Kidney epithelial cell (primary cell): ENCODE measurements around the gene R3HCC1L. TPM values are rescaled to one million over a fixed set of nuclear protein-coding genes. Genes with fewer than 3 reads are reported as not detected.

ENCODE experiments used
- DNase-seq: peaks from one replicate; pipeline ENCODE4 v3.0.0-alpha.2; 2010; ENCODE audit warnings: low read depth
- H3K27me3 ChIP-seq: 2 replicates; pipeline ENCODE4 v1.6.0; 2011; ENCODE audit warnings: low read length; ENCODE audit not compliant: control insufficient read depth, insufficient read depth
- H3K36me3 ChIP-seq: 2 replicates; pipeline ENCODE4 v1.5.1; 2011; ENCODE audit warnings: low read length; ENCODE audit not compliant: control insufficient read depth, insufficient read depth
- H3K4me3 ChIP-seq: 2 replicates; pipeline ENCODE4 v1.5.1; 2011; ENCODE audit warnings: low read depth, mild to moderate bottlenecking, control low read depth, low read length
- total RNA-seq: library from RNA; depleted of rRNA; stranded (reverse); fragments of >200 nt; gene quantifications from 2 replicates; pipeline ENCODE4 v1.2.3, GENCODE V29; 2015
- TF ChIP-seq, protein P1 (sequence below): IDR thresholded peaks from 2 replicates; pipeline ENCODE4 v1.5.1; 2011; ENCODE audit warnings: mild to moderate bottlenecking, moderate library complexity, low read length, control low read depth, inconsistent platforms; ENCODE audit not compliant: insufficient read depth, poor library complexity, severe bottlenecking

Gene R3HCC1L
- total RNA-seq, 1 donor from 2014 or later, result 10.7 TPM

DNA sequence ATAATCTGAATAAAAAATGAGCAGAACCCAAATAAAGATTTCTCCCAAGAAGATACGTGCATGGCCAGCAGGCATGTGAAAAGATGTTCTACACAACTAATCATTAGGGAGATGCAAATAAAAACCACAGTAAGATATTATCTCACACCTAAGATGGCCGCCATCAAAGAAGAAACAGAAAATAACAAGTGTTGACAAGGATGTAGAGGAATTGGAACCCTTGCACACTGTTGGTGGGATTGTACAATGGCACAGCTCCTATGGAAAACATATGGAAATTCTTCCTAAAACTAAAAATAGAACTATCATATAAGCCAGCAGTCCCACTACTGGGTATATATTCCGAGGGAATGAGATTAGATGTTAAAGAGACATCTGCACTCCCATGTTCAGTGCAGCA is 60.2 kb downstream of the R3HCC1L start:
- no peaks in the 10 kb centered on the region for H3K27me3 ChIP-seq

DNA sequence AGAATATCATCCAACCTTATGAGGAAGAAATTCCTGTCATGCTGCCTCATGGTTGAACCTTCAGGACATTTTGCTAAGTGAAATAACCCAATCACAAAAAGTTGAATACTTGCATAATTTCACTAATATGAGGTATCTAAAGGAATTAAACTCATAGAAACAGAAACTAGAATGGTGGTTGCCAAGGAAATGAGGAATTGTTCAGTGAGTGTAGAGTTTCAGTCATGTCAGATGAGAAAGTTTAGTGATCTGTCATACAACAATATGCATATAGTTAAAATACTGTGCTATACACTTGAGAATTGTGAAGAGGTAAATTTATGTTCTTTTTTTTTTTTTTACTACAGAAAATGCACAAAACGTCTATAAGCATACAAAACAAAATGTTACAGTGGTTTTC is 60.7 kb downstream of the R3HCC1L start:
- DNase-seq, result no peak
- Histone ChIP-seq H3K27me3 (no peaks in the 10 kb centered on the region), H3K36me3 (no peaks in the 10 kb centered on the region), H3K4me3 (no peak overlapping the region)
- TF ChIP-seq, protein P1, sequence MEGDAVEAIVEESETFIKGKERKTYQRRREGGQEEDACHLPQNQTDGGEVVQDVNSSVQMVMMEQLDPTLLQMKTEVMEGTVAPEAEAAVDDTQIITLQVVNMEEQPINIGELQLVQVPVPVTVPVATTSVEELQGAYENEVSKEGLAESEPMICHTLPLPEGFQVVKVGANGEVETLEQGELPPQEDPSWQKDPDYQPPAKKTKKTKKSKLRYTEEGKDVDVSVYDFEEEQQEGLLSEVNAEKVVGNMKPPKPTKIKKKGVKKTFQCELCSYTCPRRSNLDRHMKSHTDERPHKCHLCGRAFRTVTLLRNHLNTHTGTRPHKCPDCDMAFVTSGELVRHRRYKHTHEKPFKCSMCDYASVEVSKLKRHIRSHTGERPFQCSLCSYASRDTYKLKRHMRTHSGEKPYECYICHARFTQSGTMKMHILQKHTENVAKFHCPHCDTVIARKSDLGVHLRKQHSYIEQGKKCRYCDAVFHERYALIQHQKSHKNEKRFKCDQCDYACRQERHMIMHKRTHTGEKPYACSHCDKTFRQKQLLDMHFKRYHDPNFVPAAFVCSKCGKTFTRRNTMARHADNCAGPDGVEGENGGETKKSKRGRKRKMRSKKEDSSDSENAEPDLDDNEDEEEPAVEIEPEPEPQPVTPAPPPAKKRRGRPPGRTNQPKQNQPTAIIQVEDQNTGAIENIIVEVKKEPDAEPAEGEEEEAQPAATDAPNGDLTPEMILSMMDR, result no peak

More for the DNA sequence above, 60.2 kb downstream of the R3HCC1L start:
- TF ChIP-seq, protein P1, result no peak
- Histone ChIP-seq H3K36me3 (no peaks in the 10 kb centered on the region), H3K4me3 (no peak overlapping the region)
- no peak for DNase-seq

DNA sequence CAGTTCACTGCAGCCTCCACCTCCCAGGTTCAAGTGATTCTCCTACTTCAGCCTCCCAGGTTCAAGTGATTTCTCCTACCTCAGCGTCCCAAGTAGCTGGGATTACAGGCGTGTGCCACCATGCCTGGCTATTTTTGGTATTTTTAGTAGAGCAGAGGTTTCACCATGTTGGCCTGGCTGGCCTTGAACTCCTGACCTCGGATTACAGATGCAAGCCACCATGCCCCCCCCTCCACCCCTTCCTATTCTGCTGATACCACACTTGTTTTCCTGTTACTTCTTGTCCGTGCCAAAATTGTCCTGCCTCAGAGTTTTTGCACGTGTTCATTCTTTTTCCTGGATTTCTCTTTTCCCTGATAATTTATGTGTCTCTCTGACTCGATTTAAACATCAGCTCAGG is 62.5 kb downstream of the R3HCC1L start:
- TF ChIP-seq, protein P1, result no peak
- no peak overlapping the region for H3K4me3 ChIP-seq
- no peaks in the 10 kb centered on the region for H3K27me3 ChIP-seq
- no peaks in the 10 kb centered on the region for H3K36me3 ChIP-seq
- no peak for DNase-seq

DNA sequence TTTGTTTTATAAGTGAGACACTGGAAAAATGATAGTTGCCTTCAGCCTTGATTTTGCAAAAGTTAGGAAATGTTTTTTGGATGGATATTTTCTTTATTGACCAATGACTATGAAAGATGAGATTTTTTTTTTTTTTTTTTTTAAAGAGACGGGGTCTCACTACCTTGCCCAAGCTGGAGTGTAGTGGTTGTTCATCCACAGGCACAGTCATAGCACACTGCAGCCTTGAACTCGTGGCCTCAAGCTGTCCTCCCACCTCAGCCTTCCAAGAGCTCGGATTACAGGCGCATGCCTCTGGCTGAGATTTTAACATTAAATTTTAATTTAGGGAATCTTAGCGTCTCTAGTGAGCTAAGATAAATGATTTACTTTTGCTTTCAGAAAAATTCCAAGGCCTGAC is 67.3 kb downstream of the R3HCC1L start:
- H3K36me3 ChIP-seq, result no peaks in the 10 kb centered on the region
- H3K27me3 ChIP-seq, result no peaks in the 10 kb centered on the region
- no peak overlapping the region for H3K4me3 ChIP-seq
- TF ChIP-seq, protein P1, result no peak
- no peak for DNase-seq

DNA sequence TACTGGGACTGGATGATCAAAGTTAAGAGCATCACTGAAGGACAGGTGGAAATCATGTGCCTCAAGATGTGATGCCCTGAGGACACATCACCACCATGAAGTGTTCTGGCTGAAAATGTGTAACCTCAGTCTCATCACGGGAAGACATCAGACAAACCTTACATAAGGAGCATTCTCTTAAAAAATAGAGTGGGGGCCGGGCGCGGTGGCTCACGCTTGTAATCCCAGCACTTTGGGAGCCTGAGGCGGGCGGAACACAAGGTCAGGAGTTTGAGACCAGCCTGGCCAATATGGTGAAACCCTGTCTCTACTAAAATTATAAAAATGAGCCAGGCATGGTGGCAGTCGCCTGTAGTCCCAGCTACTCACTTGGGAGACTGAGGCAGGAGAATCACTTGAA is 67.9 kb downstream of the R3HCC1L start:
- H3K4me3 ChIP-seq, result no peak overlapping the region
- TF ChIP-seq, protein P1, result no peak
- no peaks in the 10 kb centered on the region for H3K36me3 ChIP-seq

DNA sequence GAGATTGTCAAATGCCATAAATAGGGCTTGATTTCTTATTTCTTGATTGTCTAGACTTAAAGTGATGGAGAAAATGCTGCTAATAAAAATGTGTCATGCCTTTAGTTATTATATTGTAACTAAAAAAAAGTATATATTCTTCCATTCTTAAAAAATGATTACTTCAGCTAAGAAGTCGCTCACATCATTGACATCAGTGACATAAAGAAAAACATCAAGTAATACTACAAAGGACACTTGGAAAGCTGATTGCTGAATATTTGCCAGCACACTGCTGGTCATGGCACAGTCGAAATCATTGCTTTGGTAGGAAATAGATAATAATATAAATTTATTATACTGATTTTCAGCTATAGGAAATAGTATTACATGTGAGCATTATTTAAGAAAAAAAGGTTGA is 70.9 kb downstream of the R3HCC1L start:
- no peak overlapping the region for H3K4me3 ChIP-seq
- TF ChIP-seq, protein P1, result no peak
- no peak for DNase-seq

More for the DNA sequence above, 67.9 kb downstream of the R3HCC1L start:
- H3K27me3 ChIP-seq, result no peaks in the 10 kb centered on the region
- no peak for DNase-seq

More for the DNA sequence above, 70.9 kb downstream of the R3HCC1L start:
- Histone ChIP-seq H3K27me3 (no peaks in the 10 kb centered on the region), H3K36me3 (no peaks in the 10 kb centered on the region)
